NB4 (cell line): ENCODE results near the gene RFC5.

Source experiments
- DNase-seq: peaks from one replicate; pipeline ENCODE4 v3.0.0; 2010; ENCODE audit warnings: low read depth
- H3K4me3 ChIP-seq: one replicate; pipeline ENCODE4 v1.5.1; 2011; ENCODE audit warnings: mild to moderate bottlenecking, low read depth, low read length, moderate library complexity
- CTCF ChIP-seq: IDR thresholded peaks from one replicate; pipeline ENCODE4 v1.5.1; 2012; ENCODE audit warnings: low read depth, low read length
- MAX ChIP-seq: IDR thresholded peaks from 2 replicates; pipeline ENCODE4 v1.6.1; 2011; ENCODE audit warnings: low read depth, low read length
- MYC ChIP-seq: IDR thresholded peaks from 2 replicates; pipeline ENCODE4 v1.6.1; 2011; ENCODE audit warnings: low read depth, low read length
- POLR2A ChIP-seq: IDR thresholded peaks from 2 replicates; pipeline ENCODE4 v1.6.1; 2011; ENCODE audit warnings: mild to moderate bottlenecking; ENCODE audit not compliant: insufficient read length; ENCODE audit errors: extremely low read depth

The RFC5 gene

GRCh38 chr12:118011377-118011776 is 5.1 kb upstream of the RFC5 start:
- no peak overlapping the region for H3K4me3 ChIP-seq
- TF ChIP-seq MAX (no peak), POLR2A (no peak), CTCF (no peak), MYC (no peak)
- no peak for DNase-seq

- no peak for DNase-seq
- TF ChIP-seq CTCF (no peak), MAX (no peak), MYC (no peak), POLR2A (no peak)
- H3K4me3 ChIP-seq: no peak overlapping the region
These were observed 4.5 kb upstream of the RFC5 start for GRCh38 chr12:118011961-118012360.

- no peak overlapping the region for H3K4me3 ChIP-seq
- no peak for DNase-seq
- no peak for TF ChIP-seq MAX
- no peak for TF ChIP-seq CTCF
- TF ChIP-seq POLR2A: no peak
- TF ChIP-seq MYC: no peak
These were observed 3.2 kb upstream of the RFC5 start for GRCh38 chr12:118013283-118013682.

- TF ChIP-seq MAX: no peak
- TF ChIP-seq CTCF: no peak
- no peak for TF ChIP-seq MYC
- DNase-seq: no peak
These were observed 1.2 kb upstream of the RFC5 start for GRCh38 chr12:118015306-118015705.

GRCh38 chr12:118015944-118016343 is 559 bp upstream of the RFC5 start:
- no peak for DNase-seq
- H3K4me3 ChIP-seq: no peak overlapping the region
- TF ChIP-seq MYC (no peak), POLR2A (no peak), CTCF (no peak), MAX (no peak)

More at GRCh38 chr12:118015306-118015705, 1.2 kb upstream of the RFC5 start:
- no peak overlapping the region for H3K4me3 ChIP-seq

GRCh38 chr12:118017926-118018325 is 1.4 kb downstream of the RFC5 start:
- no peak for TF ChIP-seq MAX
- no peak for TF ChIP-seq POLR2A
- no peak for TF ChIP-seq CTCF
- no peak for TF ChIP-seq MYC
- no peak for DNase-seq
- H3K4me3 ChIP-seq: peak overlapping the region; percentile 96
